ENCODE measurements around the gene STXBP5L.
"Not testable (repeated sequence)": the region's sequence is repeated elsewhere in the genome, so short reads cannot be mapped to it uniquely, and the experiment has no call there.

STXBP5L gene

GRCh38 chr3:121436074-121436473, 528.1 kb downstream of the STXBP5L start:
- DNase-seq: no peak

- no peak for DNase-seq
Observed at GRCh38 chr3:121436641-121437040, 528.6 kb downstream of the STXBP5L start.

GRCh38 chr3:121443456-121443855, 535.5 kb downstream of the STXBP5L start:
- DNase-seq: no peak

- not testable (repeated sequence) for DNase-seq
Observed at GRCh38 chr3:121451752-121452151, 543.7 kb downstream of the STXBP5L start.

GRCh38 chr3:121462565-121462964, 554.6 kb downstream of the STXBP5L start:
- DNase-seq: no peak

GRCh38 chr3:121463745-121464144, 555.7 kb downstream of the STXBP5L start:
- no peak for DNase-seq

GRCh38 chr3:121467085-121467484, 559.1 kb downstream of the STXBP5L start:
- no peak for DNase-seq

- no peak for DNase-seq
Observed at GRCh38 chr3:121473001-121473400, 565.0 kb downstream of the STXBP5L start.
